A673 (cell line): Measurements from ENCODE around the gene LMOD2. TPM values are rescaled to one million over a fixed set of nuclear protein-coding genes. Genes with fewer than 3 reads are reported as not detected.

Experiments
- BruUV-seq: library from RNA; stranded (reverse); fragments of 400-500 nt; replicated peaks from 2 replicates; lab custom pipeline; 2021; lab: Mats Ljungman, UMichigan
- CTCF ChIA-PET: fragments of 300-600 bp; sonication (Branson Sonifier 250); formaldehyde crosslinking; loops from one replicate; lab custom pipeline; 2022; ENCODE audit warnings: antibody characterized with exemption; lab: Charles Lee
- POLR2A ChIA-PET: fragments of 300-600 bp; sonication (Branson Sonifier 250); formaldehyde crosslinking; loops from one replicate; lab custom pipeline; 2022; ENCODE audit warnings: antibody characterized with exemption; ENCODE audit not compliant: low non-redundant PET; lab: Charles Lee
- DNase-seq: peaks from one replicate; pipeline ENCODE4 v3.0.0-alpha.2; 2015; ENCODE audit warnings: low spot score
- H3K27ac ChIP-seq: fragments of 200-600 bp; sonication (generic); 2 replicates; pipeline ENCODE4 v1.5.1; 2016; ENCODE audit warnings: mixed run types, low read depth, mild to moderate bottlenecking, mixed read lengths, antibody characterized with exemption, low read length; ENCODE audit not compliant: poor library complexity, severe bottlenecking
- H3K27me3 ChIP-seq: fragments of 200-600 bp; sonication (generic); replicated peaks from 2 replicates; pipeline ENCODE4 v1.6.1; 2017; ENCODE audit warnings: mixed run types, low read depth, mild to moderate bottlenecking, mixed read lengths, antibody characterized with exemption, low read length; ENCODE audit not compliant: insufficient read depth, poor library complexity
- H3K36me3 ChIP-seq: fragments of 200-600 bp; sonication (generic); 2 replicates; pipeline ENCODE4 v1.6.1; 2016; ENCODE audit warnings: mixed run types, mild to moderate bottlenecking, mixed read lengths, antibody characterized with exemption, low read length; ENCODE audit not compliant: insufficient read depth, poor library complexity, severe bottlenecking
- H3K4me1 ChIP-seq: fragments of 200-600 bp; sonication (generic); 2 replicates; pipeline ENCODE4 v1.6.1; 2017; ENCODE audit warnings: mixed run types, mild to moderate bottlenecking, mixed read lengths, antibody characterized with exemption, low read length; ENCODE audit not compliant: insufficient read depth, poor library complexity, severe bottlenecking
- H3K4me3 ChIP-seq: fragments of 200-600 bp; sonication (generic); 2 replicates; pipeline ENCODE4 v1.5.1; 2016; ENCODE audit warnings: low read depth, mixed run types, mild to moderate bottlenecking, mixed read lengths, low read length; ENCODE audit not compliant: poor library complexity, severe bottlenecking
- H3K9me3 ChIP-seq: fragments of 200-600 bp; sonication (generic); 2 replicates; pipeline ENCODE4 v1.6.1; 2016; ENCODE audit warnings: mixed run types, low read depth, mild to moderate bottlenecking, mixed read lengths, antibody characterized with exemption, low read length; ENCODE audit not compliant: poor library complexity, severe bottlenecking
- CTCF ChIP-seq: fragments of 300-800, 200-600 bp; sonication (generic); conservative IDR thresholded peaks from 2 replicates; pipeline ENCODE4 v1.5.1; 2017; ENCODE audit warnings: low read depth, mild to moderate bottlenecking, antibody characterized with exemption, low read length, moderate library complexity, mixed read lengths
- EZH2 ChIP-seq: fragments of 200-600 bp; sonication (generic); IDR thresholded peaks from 2 replicates; pipeline ENCODE4 v1.6.1; 2017; ENCODE audit warnings: borderline replicate concordance, low read depth, mild to moderate bottlenecking, mixed read lengths, antibody characterized with exemption, low read length; ENCODE audit not compliant: poor library complexity, severe bottlenecking
- intact Hi-C: fragments of 100-400 bp; cut with micrococcal nuclease; formaldehyde crosslinking; loops from one replicate; pipeline ENCODE4 v1.10.0; 2022; ENCODE audit not compliant: unreplicated experiment
- total RNA-seq: library from RNA; stranded (reverse); gene quantifications from 2 replicates; pipeline ENCODE4 v1.2.3, GENCODE V29; 2021

LMOD2 gene
- total RNA-seq, 1 experiment from 2014 or later = not detected

DNA sequence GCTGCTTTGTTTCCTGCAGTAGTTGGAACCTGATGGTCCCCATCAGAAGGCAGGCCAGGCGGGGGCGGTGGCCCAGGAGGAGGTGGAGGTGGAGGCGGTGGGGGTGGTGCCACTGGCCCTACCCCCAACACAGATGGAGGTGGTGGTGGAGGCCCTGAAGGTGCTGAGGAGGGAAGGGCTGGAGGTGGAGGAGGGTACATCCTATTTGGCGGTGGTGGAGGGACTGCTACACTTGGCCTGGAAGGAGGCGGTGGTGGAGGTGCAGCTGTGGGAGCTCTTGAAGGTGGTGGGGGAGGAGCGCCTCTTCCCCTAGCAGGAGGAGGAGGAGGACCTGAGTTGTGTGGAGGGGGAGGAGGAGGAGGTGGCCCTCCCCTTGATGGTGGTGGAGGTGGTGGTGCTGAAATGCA lies 36.8 kb downstream of the LMOD2 start:
- TF ChIP-seq CTCF (no peak), EZH2 (no peak)
- Histone ChIP-seq H3K9me3 (no peaks in the 10 kb centered on the region), H3K27ac (no peak overlapping the region), H3K4me3 (no peak overlapping the region), H3K27me3 (no peaks in the 10 kb centered on the region), H3K36me3 (peaks cover 59% of the 10 kb centered on the region), H3K4me1 (no peaks in the 10 kb centered on the region)
- no TSS peak for BruUV-seq
- POLR2A ChIA-PET = no interaction called here
- intact Hi-C loops = no loop called here
- DNase-seq = no peak
- CTCF ChIA-PET = no interaction called here

- H3K36me3 ChIP-seq = peaks cover 51% of the 10 kb centered on the region
- H3K4me3 ChIP-seq = no peak overlapping the region
- intact Hi-C loops = no loop called here
- DNase-seq = no peak
- BruUV-seq = no TSS peak
- TF ChIP-seq CTCF (no peak), EZH2 (no peak)
- no peak overlapping the region for H3K27ac ChIP-seq
- no peaks in the 10 kb centered on the region for H3K4me1 ChIP-seq
- CTCF ChIA-PET = no interaction called here
- no peaks in the 10 kb centered on the region for H3K27me3 ChIP-seq
- H3K9me3 ChIP-seq = no peaks in the 10 kb centered on the region
- POLR2A ChIA-PET = no interaction called here
Observed at GRCh38 chr7:123695944-123696677, 40.4 kb downstream of the LMOD2 start.

- BruUV-seq = no TSS peak
- TF ChIP-seq CTCF (no peak), EZH2 (no peak)
- peaks cover 45% of the 10 kb centered on the region for H3K36me3 ChIP-seq
- ChIA-PET POLR2A (no interaction called here), CTCF (no interaction called here)
- no peak overlapping the region for H3K27ac ChIP-seq
- intact Hi-C loops = loop anchor here (10.0 kb wide), 1 partner anchor 211 kb away; no protein-coding TSS in a partner anchor
- H3K27me3 ChIP-seq = no peaks in the 10 kb centered on the region
- no peaks in the 10 kb centered on the region for H3K9me3 ChIP-seq
- no peak for DNase-seq
- H3K4me1 ChIP-seq = peaks cover 13% of the 10 kb centered on the region
- H3K4me3 ChIP-seq = no peak overlapping the region
Observed at GRCh38 chr7:123705211-123705901, 49.7 kb downstream of the LMOD2 start.
